ENCODE measurements around the gene SNX20.

SNX20 gene

GRCh38 chr16:50679266-50679665 lies 1.8 kb downstream of the SNX20 start:
- DNase-seq: no peak

- no peak for DNase-seq
These were observed 2.6 kb downstream of the SNX20 start for GRCh38 chr16:50678531-50678930.

GRCh38 chr16:50677351-50677750 lies 3.8 kb downstream of the SNX20 start:
- no peak for DNase-seq

GRCh38 chr16:50676684-50677225 lies 4.4 kb downstream of the SNX20 start:
- DNase-seq: no peak

- no peak for DNase-seq
These were observed 5.2 kb downstream of the SNX20 start for GRCh38 chr16:50675686-50676610.

GRCh38 chr16:50674831-50675230 lies 6.3 kb downstream of the SNX20 start:
- no peak for DNase-seq

- DNase-seq: no peak
These were observed 7.4 kb downstream of the SNX20 start for GRCh38 chr16:50673496-50674275.

GRCh38 chr16:50671644-50672260 lies 9.4 kb downstream of the SNX20 start:
- DNase-seq: peak; percentile 69

- DNase-seq: no peak
These were observed 10.6 kb downstream of the SNX20 start for GRCh38 chr16:50670476-50670875.

GRCh38 chr16:50669741-50670140 lies 11.4 kb downstream of the SNX20 start:
- DNase-seq: no peak

GRCh38 chr16:50668368-50669008 lies 12.6 kb downstream of the SNX20 start:
- no peak for DNase-seq

GRCh38 chr16:50667497-50668367 lies 13.4 kb downstream of the SNX20 start:
- peak; percentile 26 for DNase-seq

- DNase-seq: peak; percentile 52
These were observed 14.2 kb downstream of the SNX20 start for GRCh38 chr16:50666658-50667496.

GRCh38 chr16:50665128-50665878 lies 15.8 kb downstream of the SNX20 start:
- DNase-seq: peak; percentile 86

- no peak for DNase-seq
These were observed 16.8 kb downstream of the SNX20 start for GRCh38 chr16:50664270-50664669.

- DNase-seq: no peak
These were observed 18.7 kb downstream of the SNX20 start for GRCh38 chr16:50662306-50662940.

GRCh38 chr16:50659806-50660205 lies 21.3 kb downstream of the SNX20 start:
- no peak for DNase-seq

GRCh38 chr16:50657241-50657640 lies 23.9 kb downstream of the SNX20 start:
- no peak for DNase-seq

- no peak for DNase-seq
These were observed 25.5 kb downstream of the SNX20 start for GRCh38 chr16:50655558-50656055.

Measured in CD4-positive, alpha-beta T cell treated with Interleukin-12 subunit alpha and Interleukin-12 subunit beta, for 1 hour (primary cell).